ENCODE results near the gene CAMTA1.

Gene CAMTA1

DNA sequence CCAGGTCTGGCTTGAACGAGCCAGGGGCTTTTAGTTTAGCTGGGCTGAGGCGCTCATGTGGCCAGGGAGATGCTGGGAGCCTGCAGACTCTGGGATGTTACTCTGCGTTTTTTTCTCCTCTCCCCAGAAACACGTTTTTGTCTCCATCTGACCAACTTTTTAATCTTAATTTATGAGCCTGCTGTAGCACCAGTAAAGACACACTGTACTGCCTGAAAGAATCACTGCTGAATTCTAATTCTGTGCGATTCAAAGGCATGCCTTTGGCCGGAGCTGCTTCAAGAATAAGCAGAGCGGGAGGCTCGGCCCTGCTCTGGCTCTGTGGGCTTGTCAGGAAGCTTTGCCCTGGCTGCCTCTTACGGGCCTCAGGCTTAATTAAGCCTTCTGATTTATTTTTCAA is 129.5 kb downstream of the CAMTA1 start (continued):
- TF ChIP-seq, protein P1, sequence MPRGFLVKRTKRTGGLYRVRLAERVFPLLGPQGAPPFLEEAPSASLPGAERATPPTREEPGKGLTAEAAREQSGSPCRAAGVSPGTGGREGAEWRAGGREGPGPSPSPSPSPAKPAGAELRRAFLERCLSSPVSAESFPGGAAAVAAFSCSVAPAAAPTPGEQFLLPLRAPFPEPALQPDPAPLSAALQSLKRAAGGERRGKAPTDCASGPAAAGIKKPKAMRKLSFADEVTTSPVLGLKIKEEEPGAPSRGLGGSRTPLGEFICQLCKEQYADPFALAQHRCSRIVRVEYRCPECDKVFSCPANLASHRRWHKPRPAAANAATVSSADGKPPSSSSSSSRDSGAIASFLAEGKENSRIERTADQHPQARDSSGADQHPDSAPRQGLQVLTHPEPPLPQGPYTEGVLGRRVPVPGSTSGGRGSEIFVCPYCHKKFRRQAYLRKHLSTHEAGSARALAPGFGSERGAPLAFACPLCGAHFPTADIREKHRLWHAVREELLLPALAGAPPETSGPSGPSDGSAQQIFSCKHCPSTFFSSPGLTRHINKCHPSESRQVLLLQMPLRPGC (tag by site-specific recombination; IDR thresholded peaks at IDR 0.05): no peak
- TF ChIP-seq SP2 (tag by site-specific recombination; IDR thresholded peaks at IDR 0.05) (no peak), ZNF19 (tag by site-specific recombination; IDR thresholded peaks at IDR 0.05; ENCODE audit: low read depth) (no peak), ZNF549 (tag by site-specific recombination; IDR thresholded peaks at IDR 0.05) (no peak)
- TF ChIP-seq, protein P2, sequence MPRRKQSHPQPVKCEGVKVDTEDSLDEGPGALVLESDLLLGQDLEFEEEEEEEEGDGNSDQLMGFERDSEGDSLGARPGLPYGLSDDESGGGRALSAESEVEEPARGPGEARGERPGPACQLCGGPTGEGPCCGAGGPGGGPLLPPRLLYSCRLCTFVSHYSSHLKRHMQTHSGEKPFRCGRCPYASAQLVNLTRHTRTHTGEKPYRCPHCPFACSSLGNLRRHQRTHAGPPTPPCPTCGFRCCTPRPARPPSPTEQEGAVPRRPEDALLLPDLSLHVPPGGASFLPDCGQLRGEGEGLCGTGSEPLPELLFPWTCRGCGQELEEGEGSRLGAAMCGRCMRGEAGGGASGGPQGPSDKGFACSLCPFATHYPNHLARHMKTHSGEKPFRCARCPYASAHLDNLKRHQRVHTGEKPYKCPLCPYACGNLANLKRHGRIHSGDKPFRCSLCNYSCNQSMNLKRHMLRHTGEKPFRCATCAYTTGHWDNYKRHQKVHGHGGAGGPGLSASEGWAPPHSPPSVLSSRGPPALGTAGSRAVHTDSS (tag by site-specific recombination; IDR thresholded peaks at IDR 0.05): no peak
- TF ChIP-seq, protein P3, sequence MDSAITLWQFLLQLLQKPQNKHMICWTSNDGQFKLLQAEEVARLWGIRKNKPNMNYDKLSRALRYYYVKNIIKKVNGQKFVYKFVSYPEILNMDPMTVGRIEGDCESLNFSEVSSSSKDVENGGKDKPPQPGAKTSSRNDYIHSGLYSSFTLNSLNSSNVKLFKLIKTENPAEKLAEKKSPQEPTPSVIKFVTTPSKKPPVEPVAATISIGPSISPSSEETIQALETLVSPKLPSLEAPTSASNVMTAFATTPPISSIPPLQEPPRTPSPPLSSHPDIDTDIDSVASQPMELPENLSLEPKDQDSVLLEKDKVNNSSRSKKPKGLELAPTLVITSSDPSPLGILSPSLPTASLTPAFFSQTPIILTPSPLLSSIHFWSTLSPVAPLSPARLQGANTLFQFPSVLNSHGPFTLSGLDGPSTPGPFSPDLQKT (IDR thresholded peaks at IDR 0.05; ENCODE audit: borderline replicate concordance, low read depth, low read length): no peak

DNA sequence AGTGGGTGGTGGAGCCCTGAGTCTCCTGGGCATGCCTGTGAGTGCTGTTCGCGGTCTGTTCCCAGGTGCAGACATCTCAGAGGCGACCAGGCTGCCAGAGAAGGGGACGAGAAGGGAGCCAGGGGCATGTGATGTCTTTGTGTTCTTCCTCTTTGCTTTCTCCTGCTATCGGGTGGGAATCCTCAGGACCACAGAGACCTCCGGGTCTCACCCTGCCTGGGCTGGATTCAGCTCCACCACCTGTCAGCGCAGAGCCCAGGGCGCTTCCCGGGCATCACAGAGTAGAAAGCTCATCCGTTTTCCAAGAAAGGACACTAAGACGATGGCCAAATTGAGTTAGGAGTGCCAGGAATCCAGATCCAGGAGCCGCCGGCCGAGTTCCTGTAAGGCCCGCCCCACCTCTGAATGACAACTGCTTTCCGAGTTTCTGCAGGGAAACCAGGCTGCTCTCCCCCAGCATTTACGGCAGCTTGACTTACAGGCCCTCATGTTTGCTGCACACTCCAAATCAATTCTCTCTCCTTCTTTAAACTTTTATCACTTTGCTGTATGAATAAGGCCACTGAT is 130.8 kb downstream of the CAMTA1 start:
- no peak overlapping the region for H3K27ac ChIP-seq (ENCODE audit: extremely low read depth, low read depth, low read length)
- no peaks in the 10 kb centered on the region for H3K9me3 ChIP-seq (ENCODE audit: control insufficient read depth, insufficient read depth, low read depth, low read length)
- no peaks in the 10 kb centered on the region for H3K4me1 ChIP-seq (ENCODE audit: control insufficient read depth, insufficient read depth, low read length)
- CTCF ChIA-PET: no interaction called here
- POLR2A ChIA-PET: no interaction called here
- TF ChIP-seq GLI4 (tag by site-specific recombination; IDR thresholded peaks at IDR 0.05): no peak
- no peak for TF ChIP-seq ZNF324 (tag by site-specific recombination; IDR thresholded peaks at IDR 0.05)
- no peak for TF ChIP-seq ZNF10 (tag by site-specific recombination; IDR thresholded peaks at IDR 0.05)
- TF ChIP-seq ZNF473 (tag by site-specific recombination; IDR thresholded peaks at IDR 0.05): no peak
- H3K4me3 ChIP-seq (ENCODE audit: low read depth, low read length): no peak overlapping the region
- no peaks in the 10 kb centered on the region for H3K36me3 ChIP-seq (ENCODE audit: control insufficient read depth in 2 of 2, insufficient read depth in 1 of 2, low read length in 2 of 2)

DNA sequence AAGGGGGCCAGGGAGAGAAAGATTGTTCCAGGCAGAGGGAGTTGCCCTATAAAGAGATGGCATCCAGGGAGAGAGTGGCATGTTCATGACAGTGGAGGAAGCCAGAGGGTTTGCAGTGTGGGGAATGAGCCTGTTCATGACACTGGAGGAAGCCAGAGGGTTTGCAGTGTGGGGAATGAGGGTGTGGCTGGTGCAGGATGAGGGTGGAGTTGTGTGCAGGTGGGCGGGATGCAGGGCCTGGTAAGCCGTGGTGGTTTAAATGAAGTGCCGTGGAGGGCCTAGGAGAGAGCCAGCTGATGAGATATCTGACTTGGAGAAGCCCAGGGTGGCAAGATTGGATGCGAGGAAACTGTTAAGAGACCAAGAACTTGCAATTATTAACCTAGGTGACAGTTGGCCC is 131.8 kb downstream of the CAMTA1 start:
- H3K9me3 ChIP-seq (ENCODE audit: control insufficient read depth, insufficient read depth, low read depth, low read length): no peaks in the 10 kb centered on the region
- no peak overlapping the region for H3K27ac ChIP-seq (ENCODE audit: extremely low read depth, low read depth, low read length)
- POLR2A ChIA-PET: no interaction called here
- no peak overlapping the region for H3K4me3 ChIP-seq (ENCODE audit: low read depth, low read length)
- CTCF ChIA-PET: no interaction called here
- no peaks in the 10 kb centered on the region for H3K4me1 ChIP-seq (ENCODE audit: control insufficient read depth, insufficient read depth, low read length)
- H3K36me3 ChIP-seq (ENCODE audit: control insufficient read depth in 2 of 2, insufficient read depth in 1 of 2, low read length in 2 of 2): no peaks in the 10 kb centered on the region
- TF ChIP-seq ZNF521 (tag by site-specific recombination; IDR thresholded peaks at IDR 0.05) (no peak), MEIS1 (CRISPR knock-in tag; IDR thresholded peaks at IDR 0.05; ENCODE audit: borderline replicate concordance) (no peak), ZNF785 (tag by site-specific recombination; IDR thresholded peaks at IDR 0.05) (no peak), HOXD13 (CRISPR knock-in tag; IDR thresholded peaks at IDR 0.05; ENCODE audit: borderline replicate concordance) (no peak), OSR2 (tag by site-specific recombination; IDR thresholded peaks at IDR 0.05) (no peak), ZNF16 (tag by site-specific recombination; IDR thresholded peaks at IDR 0.05; ENCODE audit: low read depth) (0 out of 2 replicates have a peak, but pooled peaks have one; percentile 55), ZFP69B (tag by site-specific recombination; IDR thresholded peaks at IDR 0.05) (no peak), ZNF701 (tag by site-specific recombination; IDR thresholded peaks at IDR 0.05) (no peak), ZNF677 (tag by site-specific recombination; IDR thresholded peaks at IDR 0.05) (no peak), MYNN (tag by site-specific recombination; IDR thresholded peaks at IDR 0.05; ENCODE audit: borderline replicate concordance) (no peak), KLF1 (tag by site-specific recombination; IDR thresholded peaks at IDR 0.05) (peak; percentile 93), ZFHX2 (tag by site-specific recombination; conservative IDR thresholded peaks at IDR 0.05) (peak; percentile 43), KLF7 (tag by site-specific recombination; IDR thresholded peaks at IDR 0.05; ENCODE audit: borderline replicate concordance) (no peak), ZNF366 (tag by site-specific recombination; conservative IDR thresholded peaks at IDR 0.05) (no peak)
- TF ChIP-seq, protein P4, sequence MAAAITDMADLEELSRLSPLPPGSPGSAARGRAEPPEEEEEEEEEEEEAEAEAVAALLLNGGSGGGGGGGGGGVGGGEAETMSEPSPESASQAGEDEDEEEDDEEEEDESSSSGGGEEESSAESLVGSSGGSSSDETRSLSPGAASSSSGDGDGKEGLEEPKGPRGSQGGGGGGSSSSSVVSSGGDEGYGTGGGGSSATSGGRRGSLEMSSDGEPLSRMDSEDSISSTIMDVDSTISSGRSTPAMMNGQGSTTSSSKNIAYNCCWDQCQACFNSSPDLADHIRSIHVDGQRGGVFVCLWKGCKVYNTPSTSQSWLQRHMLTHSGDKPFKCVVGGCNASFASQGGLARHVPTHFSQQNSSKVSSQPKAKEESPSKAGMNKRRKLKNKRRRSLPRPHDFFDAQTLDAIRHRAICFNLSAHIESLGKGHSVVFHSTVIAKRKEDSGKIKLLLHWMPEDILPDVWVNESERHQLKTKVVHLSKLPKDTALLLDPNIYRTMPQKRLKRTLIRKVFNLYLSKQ (tag by site-specific recombination; IDR thresholded peaks at IDR 0.05; ENCODE audit: borderline replicate concordance): no peak
- TF ChIP-seq, protein P5, sequence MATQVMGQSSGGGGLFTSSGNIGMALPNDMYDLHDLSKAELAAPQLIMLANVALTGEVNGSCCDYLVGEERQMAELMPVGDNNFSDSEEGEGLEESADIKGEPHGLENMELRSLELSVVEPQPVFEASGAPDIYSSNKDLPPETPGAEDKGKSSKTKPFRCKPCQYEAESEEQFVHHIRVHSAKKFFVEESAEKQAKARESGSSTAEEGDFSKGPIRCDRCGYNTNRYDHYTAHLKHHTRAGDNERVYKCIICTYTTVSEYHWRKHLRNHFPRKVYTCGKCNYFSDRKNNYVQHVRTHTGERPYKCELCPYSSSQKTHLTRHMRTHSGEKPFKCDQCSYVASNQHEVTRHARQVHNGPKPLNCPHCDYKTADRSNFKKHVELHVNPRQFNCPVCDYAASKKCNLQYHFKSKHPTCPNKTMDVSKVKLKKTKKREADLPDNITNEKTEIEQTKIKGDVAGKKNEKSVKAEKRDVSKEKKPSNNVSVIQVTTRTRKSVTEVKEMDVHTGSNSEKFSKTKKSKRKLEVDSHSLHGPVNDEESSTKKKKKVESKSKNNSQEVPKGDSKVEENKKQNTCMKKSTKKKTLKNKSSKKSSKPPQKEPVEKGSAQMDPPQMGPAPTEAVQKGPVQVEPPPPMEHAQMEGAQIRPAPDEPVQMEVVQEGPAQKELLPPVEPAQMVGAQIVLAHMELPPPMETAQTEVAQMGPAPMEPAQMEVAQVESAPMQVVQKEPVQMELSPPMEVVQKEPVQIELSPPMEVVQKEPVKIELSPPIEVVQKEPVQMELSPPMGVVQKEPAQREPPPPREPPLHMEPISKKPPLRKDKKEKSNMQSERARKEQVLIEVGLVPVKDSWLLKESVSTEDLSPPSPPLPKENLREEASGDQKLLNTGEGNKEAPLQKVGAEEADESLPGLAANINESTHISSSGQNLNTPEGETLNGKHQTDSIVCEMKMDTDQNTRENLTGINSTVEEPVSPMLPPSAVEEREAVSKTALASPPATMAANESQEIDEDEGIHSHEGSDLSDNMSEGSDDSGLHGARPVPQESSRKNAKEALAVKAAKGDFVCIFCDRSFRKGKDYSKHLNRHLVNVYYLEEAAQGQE (tag by site-specific recombination; IDR thresholded peaks at IDR 0.05): no peak

Data from HEK293 (cell line).